Measurements from ENCODE around the gene RHOF.

The RHOF gene

DNA sequence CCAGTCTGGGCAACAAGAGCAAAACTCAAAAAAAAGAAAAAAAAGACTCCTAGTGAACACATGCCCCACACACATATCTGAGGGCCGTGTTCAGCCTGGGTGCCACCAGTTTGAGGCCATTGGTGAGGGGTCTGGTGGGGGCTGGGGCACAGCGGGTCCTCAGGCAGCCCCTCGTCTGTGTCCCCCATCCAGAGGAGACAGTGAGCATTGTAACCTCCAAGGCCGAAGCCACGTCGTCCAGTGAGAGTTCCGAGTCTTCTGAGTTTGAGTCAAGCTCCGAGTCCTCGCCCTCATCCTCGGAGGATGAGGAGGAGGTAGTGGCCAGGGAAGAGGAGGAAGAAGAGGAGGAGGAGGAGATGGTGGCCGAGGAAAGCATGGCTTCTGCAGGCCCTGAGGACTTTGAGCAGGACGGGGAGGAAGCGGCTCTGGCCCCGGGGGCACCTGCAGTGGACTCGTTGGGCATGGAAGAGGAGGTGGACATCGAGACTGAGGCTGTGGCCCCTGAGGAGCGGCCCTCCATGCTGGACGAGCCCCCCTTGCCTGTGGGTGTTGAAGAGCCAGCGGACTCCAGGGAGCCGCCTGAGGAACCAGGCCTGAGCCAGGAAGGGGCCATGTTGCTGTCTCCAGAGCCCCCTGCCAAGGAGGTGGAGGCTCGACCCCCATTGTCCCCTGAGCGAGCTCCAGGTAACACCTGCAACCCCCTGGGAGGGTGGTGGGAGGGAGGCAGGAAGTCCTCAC lies 25.9 kb upstream of the RHOF start:
- no peak for DNase-seq

DNA sequence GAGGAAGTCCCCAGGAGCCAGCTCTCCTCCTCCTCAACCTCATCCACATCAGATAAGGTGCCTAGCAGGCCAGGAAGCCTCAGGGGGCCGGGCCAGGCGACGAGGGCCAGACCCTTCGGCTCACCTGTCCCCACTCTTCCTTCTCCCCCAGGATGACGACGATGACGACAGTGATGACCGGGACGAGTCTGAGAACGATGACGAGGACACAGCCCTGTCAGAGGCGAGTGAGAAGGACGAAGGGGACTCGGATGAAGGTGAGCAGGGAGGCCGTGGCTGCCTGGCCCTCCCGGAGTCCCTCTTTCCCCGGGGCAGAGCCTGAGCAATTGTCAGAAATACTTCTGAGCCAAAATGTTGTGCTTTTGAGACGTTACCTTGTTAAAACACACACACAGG lies 24.2 kb upstream of the RHOF start:
- no peak for DNase-seq

DNA sequence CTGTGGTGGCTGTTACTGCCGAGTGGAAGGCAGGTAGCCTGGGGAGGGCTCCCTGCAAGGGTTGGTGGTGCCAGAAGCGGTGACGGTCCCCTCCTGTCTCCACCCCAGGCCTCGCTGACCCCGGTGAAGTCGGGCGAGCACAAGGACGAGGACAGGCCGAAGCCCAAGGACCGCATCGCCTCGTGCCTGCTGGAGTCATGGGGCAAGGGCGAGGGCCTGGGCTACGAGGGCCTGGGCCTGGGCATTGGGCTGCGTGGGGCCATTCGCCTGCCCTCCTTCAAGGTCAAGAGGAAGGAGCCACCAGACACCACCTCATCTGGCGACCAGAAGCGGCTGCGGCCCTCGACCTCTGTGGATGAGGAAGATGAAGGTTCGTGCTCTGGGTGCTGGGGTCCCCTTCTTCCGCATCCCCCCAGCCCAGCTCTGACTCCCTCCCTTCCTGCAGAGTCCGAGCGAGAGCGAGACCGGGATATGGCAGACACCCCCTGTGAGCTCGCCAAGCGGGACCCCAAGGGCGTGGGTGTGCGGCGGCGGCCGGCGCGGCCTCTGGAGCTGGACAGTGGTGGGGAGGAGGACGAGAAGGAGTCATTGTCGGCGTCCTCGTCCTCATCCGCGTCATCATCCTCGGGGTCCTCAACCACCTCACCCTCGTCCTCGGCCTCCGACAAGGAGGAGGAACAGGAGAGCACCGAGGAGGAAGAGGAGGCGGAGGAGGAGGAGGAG lies 23.6 kb upstream of the RHOF start:
- DNase-seq = no peak

DNA sequence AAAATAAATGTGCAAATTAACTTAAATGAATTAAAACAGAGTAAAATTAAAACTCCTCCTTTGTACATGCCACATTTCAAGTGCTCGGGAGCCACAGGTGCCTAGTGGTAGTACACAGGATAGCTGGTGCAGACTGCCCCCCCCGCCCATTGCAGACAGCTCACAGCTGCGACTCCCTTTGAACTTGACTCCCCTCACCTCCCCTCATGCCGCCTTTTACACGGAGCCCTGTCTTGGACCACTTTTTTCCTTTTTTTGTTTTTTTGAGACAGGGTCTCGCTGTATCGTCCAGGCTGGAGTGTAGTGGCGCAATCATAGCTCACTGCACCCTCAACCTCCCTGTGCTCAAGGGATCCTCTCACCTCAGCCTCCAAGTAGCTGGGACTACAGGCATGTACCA lies 21.8 kb upstream of the RHOF start:
- DNase-seq = no peak

DNA sequence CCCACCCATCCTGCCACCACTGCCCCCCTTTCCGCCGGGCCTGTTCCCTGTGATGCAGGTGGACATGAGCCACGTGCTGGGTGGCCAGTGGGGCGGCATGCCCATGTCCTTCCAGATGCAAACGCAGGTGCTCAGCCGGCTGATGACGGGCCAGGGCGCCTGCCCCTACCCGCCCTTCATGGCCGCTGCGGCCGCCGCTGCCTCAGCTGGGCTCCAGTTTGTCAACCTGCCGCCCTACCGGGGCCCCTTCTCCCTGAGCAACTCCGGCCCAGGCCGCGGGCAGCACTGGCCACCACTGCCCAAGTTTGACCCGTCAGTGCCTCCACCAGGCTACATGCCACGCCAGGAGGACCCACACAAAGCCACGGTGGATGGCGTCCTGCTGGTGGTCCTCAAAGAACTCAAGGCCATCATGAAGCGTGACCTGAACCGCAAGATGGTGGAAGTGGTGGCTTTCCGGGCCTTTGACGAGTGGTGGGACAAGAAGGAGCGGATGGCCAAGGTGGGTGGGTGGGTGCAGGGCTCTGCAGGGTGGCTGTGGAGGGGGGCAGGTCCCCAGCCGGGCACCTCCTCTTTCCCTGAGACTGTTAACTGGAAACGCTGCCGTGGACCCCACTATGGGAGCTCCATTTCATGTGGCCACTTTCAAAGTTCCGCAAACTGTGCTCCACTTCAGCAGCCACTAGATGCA lies 21.1 kb upstream of the RHOF start:
- DNase-seq = no peak

DNA sequence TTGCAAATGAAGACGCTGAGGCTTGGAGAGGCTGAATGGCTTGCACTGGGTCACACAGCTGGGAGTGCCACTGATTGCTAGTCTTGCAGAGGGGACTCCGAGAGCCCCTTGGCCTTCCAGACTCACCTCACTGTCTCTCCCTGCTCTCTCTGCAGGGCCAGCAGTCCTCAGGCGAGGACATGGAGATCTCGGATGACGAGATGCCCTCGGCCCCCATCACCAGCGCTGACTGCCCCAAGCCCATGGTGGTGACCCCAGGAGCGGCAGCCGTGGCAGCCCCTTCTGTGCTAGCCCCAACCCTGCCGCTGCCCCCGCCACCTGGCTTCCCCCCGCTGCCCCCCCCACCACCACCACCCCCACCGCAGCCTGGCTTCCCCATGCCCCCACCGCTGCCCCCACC lies 20.5 kb upstream of the RHOF start:
- no peak for DNase-seq

DNA sequence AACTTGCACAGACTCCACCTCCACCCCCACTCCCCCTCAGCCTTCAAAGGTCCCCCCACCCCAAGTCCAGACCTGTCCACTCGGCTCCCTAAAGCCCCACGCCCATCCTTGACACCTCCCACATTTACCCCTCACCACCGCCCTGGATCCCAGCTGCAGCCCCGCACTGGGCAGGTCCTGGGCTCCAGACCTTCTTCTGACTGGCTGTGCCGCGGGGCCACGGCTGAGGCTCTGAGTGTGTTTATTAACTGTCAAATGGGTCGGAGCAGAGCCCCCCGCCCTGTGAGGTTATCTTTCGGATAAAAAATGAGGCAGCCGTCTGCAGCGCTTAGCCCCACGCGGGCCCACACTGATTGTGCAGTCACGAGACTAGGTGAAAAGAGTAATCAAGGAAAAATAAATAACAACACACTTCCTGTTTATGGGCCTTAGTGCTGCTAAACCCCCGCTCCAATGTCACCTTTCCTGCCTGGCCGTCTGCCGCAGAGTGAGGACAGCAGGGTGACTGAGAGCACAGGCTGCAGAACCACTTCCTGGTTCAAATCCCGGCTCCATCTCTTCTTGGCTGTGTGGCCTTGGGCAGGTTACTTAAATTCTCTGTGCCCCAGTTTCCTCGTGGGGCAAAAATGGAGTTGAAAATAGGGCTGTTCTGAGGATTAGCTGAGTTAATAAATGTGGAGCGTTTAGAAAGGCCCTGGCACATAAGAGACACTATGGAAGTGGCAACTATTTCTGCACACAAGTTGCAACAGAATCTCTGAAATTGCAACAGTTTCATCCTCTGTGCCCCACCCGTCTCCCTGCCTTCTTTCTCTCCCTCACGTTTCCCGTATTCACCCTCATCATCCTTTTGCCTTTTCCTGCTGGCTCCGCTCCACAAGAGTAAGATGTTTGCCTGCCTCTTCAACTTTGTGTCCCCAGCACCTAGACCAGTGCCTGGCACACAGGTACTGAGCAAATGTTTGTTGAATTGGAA lies 19.7 kb upstream of the RHOF start:
- no peak for DNase-seq

DNA sequence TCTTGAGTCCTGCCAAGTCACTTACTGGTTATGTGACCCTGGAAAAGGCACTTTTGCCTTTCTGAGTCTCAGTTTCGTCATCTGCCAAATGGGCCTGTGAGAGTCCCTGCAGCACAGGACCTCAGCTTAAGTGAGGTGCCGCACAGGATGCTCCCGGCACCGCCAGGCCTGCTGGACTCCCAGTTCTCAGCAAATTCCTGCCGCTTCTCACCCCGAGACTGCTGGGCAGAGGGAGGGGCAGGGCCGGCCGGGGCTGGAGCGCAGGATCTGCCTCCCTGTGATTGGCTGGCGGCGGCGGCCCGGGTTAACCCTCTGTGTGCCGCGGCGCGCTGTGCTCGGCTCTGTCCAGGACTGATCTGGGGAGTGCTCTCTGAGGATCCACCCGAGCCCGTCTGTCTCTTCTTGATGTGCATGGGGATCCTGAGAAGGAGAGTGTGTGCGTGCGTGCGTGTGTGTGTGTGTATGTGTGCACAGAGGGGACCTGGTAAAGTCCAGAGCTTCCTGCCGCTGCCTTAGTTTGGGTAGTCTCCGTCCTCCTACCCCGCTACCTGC lies 18.9 kb upstream of the RHOF start:
- DNase-seq = peak; percentile 26

DNA sequence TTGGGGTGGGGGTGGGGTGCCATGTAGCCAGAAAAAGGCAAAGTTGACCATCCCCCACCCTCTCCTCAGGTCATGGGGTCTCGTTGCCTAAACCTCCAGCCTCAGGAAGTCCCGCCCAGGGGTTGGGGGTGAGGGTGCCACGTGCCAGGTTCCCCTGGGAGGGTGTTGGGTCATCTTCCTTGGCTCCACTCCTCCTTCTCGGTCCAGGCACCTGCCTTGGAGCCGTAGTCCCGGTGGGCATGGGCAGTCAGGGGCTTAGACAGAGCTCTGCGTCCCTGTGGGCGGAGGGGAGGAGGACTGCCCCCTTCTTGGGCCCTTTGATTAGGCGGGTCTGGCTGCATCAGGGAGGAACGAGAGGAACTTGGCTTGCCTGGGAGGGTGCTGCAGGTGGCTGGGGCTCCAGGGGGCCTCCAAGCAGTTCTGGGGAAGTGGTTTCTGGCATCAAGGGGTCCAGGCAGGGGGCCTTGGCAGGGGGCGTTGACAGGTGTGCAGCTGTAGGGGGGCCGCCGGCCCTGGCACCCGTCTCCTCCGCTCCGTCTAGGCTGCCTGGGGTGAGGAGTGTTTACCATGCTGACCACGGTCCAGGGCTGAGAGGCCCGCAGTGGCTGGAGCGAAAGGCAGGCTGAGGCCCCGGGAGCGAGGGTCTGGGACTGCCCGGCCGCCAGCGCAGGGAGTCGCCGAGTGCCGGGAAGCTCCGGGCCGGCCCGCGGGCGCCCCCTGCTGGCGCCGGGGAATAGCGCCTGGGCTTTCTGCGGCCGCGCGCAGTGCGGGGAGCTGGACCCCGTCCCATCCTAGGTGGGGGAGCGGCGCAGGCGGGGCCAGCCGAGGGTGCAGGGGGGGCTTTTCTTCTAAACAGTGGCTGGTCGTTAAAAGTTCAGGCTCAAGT lies 18.2 kb upstream of the RHOF start:
- DNase-seq = peak; percentile 32

DNA sequence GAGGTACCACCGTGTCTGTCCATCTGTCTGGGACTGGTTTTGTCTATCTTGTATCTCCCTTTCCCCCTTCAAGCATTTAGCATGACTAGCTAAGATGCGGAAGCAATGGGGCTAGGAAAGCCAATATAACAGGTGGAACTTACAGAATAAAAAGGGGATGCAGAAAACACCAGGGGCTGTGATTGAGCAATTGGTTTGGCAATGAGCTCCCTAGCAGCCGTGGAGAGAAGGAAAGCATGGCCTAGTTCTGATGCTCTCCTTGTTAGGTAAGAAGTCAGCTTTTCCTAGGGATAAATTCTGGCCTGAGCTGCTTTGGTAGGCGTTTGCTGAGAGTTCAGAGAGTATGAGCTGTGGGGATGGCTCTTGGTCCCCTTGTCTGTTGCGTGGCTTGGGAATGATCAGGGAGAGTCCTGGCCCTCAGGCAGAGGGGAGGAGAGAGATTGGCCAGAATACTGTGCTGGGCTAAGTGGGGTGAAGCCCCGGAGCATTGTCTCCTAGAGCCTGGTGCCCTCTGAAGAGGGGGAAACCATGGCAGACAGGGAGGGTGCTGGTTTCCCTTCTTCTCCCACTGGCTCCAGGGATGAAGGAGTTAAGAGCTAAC lies 17.4 kb upstream of the RHOF start:
- no peak for DNase-seq

DNA sequence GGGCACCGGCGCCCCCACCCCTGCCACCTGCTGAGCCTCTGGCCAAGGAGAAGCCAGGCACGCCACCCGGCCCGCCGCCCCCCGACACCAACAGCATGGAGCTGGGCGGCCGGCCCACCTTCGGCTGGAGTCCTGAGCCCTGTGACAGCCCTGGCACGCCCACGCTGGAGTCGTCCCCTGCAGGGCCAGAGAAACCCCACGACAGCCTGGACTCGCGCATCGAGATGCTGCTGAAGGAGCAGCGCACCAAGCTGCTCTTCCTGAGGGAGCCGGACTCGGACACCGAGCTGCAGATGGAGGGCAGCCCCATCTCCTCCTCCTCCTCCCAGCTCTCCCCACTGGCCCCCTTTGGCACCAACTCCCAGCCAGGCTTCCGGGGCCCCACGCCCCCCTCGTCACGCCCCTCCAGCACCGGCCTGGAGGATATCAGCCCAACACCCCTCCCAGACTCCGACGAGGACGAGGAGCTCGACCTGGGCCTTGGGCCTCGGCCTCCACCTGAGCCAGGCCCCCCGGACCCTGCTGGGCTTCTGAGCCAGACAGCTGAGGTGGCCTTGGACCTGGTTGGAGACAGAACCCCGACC lies 16.8 kb upstream of the RHOF start:
- no peak for DNase-seq

DNA sequence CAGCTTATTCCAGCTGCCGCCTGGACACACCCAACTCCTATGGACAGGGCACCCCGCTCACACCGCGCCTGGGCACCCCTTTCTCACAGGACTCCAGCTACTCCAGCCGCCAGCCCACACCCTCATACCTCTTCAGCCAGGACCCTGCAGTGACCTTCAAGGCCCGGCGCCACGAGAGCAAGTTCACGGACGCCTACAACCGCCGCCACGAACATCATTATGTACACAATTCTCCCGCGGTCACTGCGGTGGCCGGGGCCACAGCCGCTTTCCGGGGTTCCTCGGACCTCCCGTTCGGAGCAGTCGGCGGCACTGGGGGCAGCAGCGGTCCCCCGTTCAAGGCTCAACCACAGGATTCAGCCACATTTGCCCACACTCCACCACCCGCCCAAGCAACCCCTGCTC lies 16.2 kb upstream of the RHOF start:
- no peak for DNase-seq

DNA sequence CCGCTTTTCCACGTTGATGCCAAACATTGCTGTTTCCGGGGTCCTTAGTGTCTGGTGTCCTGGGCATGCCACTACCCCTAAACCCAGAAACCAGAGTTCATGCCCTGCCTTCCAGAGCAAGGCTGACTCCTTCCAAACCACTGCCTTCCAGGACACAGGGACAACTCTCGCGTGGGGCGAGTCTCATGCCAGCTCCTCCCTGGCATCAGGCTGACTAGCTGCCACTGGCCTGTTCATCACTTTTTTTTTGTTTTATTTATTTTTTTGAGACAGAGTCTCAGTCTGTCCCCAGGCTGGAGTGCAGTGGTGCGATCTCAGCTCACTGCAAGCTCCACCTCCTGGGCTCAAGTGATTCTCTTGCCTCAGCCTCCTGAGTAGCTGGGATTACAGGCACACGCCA lies 15.1 kb upstream of the RHOF start:
- DNase-seq = no peak

DNA sequence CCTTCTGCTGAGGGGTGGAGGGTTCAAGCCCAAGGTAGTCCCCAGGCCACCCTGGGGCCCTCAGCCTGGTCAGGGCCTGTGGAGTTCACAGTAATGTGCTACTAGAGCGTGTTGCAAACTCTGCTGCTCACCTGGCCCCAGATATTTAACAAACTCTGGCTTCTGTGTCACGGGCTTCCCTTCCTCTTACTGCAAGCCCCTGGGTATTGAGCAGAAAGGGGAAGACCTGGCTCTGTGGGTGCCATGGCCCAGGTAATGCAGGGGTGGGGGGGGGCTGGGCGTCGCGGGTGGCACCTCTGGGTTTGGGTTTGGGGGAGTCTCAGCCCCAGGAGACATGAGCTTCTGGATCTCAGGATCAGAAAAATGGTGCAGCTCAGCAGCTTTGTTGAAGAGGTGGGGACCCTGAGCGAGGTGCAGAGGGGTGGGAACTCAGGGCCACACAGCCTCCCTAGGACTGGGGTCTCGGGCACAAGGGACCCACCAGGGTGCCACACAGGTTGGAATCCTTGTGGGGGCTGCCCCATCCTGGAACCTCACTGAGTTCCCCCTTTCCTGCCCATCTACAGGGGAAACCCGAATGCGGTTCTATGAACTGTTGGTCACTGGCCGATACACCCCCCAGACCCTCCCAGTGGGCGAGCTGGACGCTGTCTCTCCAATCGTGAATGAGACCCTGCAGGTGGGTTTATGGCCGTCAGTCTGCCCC lies 14.3 kb upstream of the RHOF start:
- DNase-seq = no peak

DNA sequence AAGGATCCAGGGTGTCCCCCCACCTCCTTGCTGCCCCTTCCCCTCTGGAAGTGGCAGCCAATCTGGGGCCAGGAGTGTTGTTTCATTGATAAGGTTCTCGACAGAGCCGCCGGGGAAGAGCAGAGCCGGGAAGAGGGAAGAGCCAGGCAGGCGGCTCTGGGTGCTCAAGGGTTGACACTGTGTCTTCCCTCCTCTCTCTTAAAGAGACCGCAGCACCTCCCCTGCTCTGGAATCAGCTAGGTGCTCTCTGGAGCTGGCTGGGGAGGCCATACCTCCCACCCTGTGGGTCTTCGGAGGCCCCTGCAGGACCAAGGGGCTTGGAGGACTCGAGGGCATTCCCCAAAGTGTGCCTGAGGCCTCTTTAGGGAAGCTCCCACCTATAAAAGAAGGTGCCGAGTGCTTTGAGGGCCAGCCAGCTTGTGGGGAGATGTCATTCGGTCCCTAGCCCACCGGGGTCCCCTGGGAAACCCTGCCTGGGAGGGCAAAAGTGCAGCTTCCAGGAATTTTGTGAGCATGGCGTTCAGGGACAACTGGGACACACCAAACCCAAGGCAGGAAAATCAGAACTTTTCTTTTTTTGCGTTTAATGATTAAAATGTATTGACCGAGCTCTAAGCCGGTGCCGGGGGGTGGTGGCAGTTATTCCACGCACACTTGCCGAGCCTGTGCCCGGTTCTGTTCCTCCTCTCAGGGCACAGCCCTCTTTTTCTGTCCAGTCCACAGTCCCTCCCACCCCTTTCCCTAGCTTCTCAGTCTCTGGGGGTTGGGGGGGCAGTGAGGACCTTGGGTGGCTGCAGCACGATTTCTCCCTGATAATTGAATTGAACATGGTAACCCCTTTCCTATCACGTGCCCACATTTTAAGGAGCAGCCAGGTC lies 13.3 kb upstream of the RHOF start:
- no peak for DNase-seq

DNA sequence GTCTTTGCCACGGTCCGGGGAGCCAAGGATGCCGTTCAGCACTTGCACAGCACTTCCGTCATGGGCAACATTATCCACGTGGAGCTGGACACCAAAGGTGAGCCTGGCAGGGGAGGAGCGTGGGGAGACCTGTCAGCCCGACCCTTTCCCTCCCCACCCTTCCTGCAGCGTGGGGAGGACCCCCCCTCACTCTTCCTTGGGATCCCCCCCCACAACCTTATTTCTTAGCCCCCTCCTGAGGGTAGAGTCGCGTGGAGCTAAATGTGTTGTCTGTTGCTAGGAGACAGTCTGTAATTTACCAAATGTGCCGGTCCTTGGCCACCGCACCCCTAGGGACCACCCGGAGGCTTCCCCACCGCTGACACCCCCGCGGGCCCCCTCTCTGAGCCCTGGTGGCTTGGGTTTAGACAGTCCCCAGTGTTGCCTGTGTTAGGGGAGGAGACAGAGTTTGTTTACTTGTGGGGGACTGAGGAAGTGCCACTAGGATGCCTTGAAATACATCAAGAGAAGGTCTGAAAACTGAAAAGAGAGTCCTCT lies 12.6 kb upstream of the RHOF start:
- DNase-seq = peak; percentile 4

DNA sequence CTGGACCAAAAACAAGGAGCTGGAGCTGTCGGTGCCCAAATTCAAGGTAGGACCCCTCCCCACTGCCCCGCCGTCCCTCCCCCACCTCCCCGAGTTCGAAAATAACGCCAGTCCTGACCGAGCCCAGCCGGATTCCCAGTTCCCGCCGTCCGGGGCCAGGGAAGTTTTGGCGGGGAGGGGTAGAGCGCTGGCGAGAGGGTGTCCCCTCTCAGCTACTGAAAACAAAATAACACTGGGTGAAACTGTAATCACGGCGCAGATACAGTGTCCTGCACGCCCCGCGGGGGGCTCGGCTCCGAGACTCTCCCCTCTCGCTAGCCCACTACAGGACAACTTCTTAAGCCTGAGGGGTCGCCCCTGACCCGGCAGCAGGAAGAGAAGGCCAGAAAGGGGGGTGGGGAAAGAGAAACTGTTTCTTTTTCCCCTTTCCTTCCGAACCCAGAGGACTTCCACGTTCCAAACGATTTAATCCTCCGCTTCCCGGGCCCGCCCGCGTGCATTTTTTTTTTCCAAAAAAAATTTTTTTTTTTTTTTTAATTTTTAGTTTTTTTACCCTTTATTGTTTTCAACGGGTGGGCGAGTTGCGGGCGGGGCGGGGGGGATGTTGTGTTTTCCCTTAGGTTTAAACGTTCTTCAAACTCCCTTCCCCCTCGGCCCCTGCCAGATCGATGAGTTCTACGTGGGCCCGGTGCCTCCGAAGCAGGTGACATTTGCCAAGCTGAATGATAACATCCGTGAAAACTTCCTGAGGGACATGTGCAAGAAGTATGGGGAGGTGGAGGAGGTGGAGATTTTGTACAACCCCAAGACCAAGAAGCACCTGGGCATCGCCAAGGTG lies 11.9 kb upstream of the RHOF start:
- peak; percentile 5 for DNase-seq
